H1 (cell line): ENCODE measurements around the gene TSPAN1. TPM values are rescaled to one million over a fixed set of nuclear protein-coding genes. Genes with fewer than 3 reads are reported as not detected.

Experiments used
- KDM5A ChIP-seq: fragments of 200-600 bp; IDR thresholded peaks from 2 replicates; pipeline ENCODE4 v1.7.1; 2012; ENCODE audit warnings: mild to moderate bottlenecking, low read length, inconsistent platforms, mixed read lengths
- NRF1 ChIP-seq: IDR thresholded peaks from 2 replicates; pipeline ENCODE4 v1.6.1; 2011; ENCODE audit warnings: mild to moderate bottlenecking, low read depth, low read length, improper control_type of control experiment
- RAD21 ChIP-seq, 2 experiments: IDR thresholded peaks in 1 of 2; conservative IDR thresholded peaks in 1 of 2; 2 replicates each; pipeline ENCODE4 v1.6.1; 2011; ENCODE audit warnings: low read depth in 2 of 2, low read length in 2 of 2, improper control_type of control experiment in 1 of 2, inconsistent platforms in 1 of 2, mild to moderate bottlenecking in 1 of 2, moderate library complexity in 1 of 2
- TCF12 ChIP-seq: IDR thresholded peaks from 2 replicates; pipeline ENCODE4 v1.6.1; 2011; ENCODE audit warnings: low read depth, mild to moderate bottlenecking, low read length
- polyA plus RNA-seq, 7 experiments: library from polyadenylated mRNA; depleted of rRNA in 3 of 7; stranded (reverse) in 5 of 7; unstranded in 2 of 7; fragments of >200 nt in 5 of 7; fragments of 200-250 nt in 2 of 7; gene quantifications; 1 replicate in 5 of 7; 2 replicates in 1 of 7; 4 replicates in 1 of 7; pipeline versions ENCODE4 v1.2.1 to v1.2.3, GENCODE V29; 2011 to 2013; ENCODE audit warnings: missing spikeins in 2 of 7, mixed read lengths in 2 of 7
- total RNA-seq: library from RNA; stranded (reverse); fragmentation: NEBNext Ultra II Directional; extraction: Animal tissue kit (Norgen Biotek cat#: 25700); gene quantifications from 2 replicates; pipeline ENCODE4 v1.2.1, GENCODE V29; 2021
- TF ChIP-seq, protein P1 (sequence below), 3 experiments: IDR thresholded peaks; 1 replicate in 2 of 3; 2 replicates in 1 of 3; pipeline versions ENCODE4 v1.5.1 to v1.6.1; 2011; ENCODE audit warnings: low read length in 3 of 3, mild to moderate bottlenecking in 3 of 3, inconsistent platforms in 2 of 3, low read depth in 1 of 3, moderate library complexity in 1 of 3; ENCODE audit not compliant: insufficient read depth in 1 of 3; ENCODE audit errors: control extremely low read depth in 1 of 3
- TF ChIP-seq, protein P2 (sequence below): IDR thresholded peaks from 2 replicates; pipeline ENCODE4 v1.6.1; 2012; ENCODE audit warnings: inconsistent platforms
- TF ChIP-seq, protein P3 (sequence below): IDR thresholded peaks from 2 replicates; pipeline ENCODE4 v1.6.1; 2011; ENCODE audit warnings: low read length, improper control_type of control experiment

TSPAN1 gene
- total and polyA plus RNA-seq, 2 of the 8 experiments (the other 6 are each of a cell fraction or from before 2014, with no cell fraction given), result 0.05 TPM; not detected in 1

DNA sequence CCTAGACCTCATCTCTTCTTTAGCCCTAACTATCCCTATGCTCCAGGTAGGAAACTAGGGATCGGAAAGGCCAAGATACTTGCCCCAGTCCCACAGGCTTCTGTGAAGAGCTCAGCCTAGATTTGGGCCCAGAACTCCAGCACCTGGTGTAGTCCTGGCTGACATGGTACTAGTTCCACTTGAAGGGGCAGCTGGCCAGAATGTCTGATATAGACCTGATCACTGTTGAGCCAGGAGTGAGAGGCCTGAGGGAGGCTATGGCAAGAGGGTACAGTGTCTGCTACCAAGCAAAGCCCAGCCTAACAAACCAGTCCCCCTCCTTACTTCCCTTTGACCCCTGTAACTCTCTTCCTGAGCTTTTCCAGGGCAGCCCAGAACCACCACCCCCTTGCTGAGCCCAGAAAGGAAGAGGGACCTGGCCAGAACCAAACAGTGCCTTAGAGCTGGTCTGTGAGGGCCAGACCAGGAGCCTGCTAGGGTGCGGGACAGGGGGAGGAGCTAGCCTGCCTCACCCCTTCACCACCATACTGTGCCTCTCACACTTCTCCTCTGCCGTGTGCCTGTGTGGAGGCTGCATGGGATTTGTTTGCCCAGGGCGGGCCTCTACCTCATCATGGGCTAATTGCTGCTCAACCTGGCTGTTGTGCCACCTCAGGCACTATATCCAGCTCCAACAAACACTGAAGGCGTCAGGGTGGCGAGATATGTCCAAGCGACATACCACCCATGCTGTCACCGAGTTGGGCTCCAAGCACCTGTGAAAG lies 12.4 kb downstream of the TSPAN1 start (continued):
- TF ChIP-seq KDM5A, result no peak
- TF ChIP-seq RAD21 (IDR thresholded peaks at IDR 0.05 in 1 of 2, conservative IDR thresholded peaks at IDR 0.05 in 1 of 2; ENCODE audit: low read depth in 2 of 2, low read length in 2 of 2), result no peak
- TF ChIP-seq, protein P1, sequence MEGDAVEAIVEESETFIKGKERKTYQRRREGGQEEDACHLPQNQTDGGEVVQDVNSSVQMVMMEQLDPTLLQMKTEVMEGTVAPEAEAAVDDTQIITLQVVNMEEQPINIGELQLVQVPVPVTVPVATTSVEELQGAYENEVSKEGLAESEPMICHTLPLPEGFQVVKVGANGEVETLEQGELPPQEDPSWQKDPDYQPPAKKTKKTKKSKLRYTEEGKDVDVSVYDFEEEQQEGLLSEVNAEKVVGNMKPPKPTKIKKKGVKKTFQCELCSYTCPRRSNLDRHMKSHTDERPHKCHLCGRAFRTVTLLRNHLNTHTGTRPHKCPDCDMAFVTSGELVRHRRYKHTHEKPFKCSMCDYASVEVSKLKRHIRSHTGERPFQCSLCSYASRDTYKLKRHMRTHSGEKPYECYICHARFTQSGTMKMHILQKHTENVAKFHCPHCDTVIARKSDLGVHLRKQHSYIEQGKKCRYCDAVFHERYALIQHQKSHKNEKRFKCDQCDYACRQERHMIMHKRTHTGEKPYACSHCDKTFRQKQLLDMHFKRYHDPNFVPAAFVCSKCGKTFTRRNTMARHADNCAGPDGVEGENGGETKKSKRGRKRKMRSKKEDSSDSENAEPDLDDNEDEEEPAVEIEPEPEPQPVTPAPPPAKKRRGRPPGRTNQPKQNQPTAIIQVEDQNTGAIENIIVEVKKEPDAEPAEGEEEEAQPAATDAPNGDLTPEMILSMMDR (IDR thresholded peaks at IDR 0.05; ENCODE audit: control extremely low read depth in 1 of 3, insufficient read depth in 1 of 3, low read depth in 1 of 3, low read length in 3 of 3), result no peak
- TF ChIP-seq TCF12, result no peak
- TF ChIP-seq, protein P2, sequence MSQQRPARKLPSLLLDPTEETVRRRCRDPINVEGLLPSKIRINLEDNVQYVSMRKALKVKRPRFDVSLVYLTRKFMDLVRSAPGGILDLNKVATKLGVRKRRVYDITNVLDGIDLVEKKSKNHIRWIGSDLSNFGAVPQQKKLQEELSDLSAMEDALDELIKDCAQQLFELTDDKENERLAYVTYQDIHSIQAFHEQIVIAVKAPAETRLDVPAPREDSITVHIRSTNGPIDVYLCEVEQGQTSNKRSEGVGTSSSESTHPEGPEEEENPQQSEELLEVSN, result no peak
- TF ChIP-seq, protein P3, sequence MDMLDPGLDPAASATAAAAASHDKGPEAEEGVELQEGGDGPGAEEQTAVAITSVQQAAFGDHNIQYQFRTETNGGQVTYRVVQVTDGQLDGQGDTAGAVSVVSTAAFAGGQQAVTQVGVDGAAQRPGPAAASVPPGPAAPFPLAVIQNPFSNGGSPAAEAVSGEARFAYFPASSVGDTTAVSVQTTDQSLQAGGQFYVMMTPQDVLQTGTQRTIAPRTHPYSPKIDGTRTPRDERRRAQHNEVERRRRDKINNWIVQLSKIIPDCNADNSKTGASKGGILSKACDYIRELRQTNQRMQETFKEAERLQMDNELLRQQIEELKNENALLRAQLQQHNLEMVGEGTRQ, result no peak
- TF ChIP-seq NRF1, result no peak
